GM12874 (cell line): ENCODE data around the gene TFF2.

Source experiments
- CTCF ChIP-seq: IDR thresholded peaks from 2 replicates; pipeline ENCODE4 v1.5.1; 2011; ENCODE audit warnings: low read depth, mild to moderate bottlenecking, control low read depth, low read length, moderate library complexity; ENCODE audit not compliant: insufficient read depth

The TFF2 gene

GRCh38 chr21:42349420-42350317 is 1.1 kb downstream of the TFF2 start:
- no peak for TF ChIP-seq CTCF

GRCh38 chr21:42348762-42349161 is 2.0 kb downstream of the TFF2 start:
- TF ChIP-seq CTCF = no peak

- TF ChIP-seq CTCF = no peak
Observed at GRCh38 chr21:42347601-42348327, 3.0 kb downstream of the TFF2 start.

- TF ChIP-seq CTCF = no peak
Observed at GRCh38 chr21:42346866-42347600, 3.8 kb downstream of the TFF2 start.

- TF ChIP-seq CTCF = no peak
Observed at GRCh38 chr21:42346441-42346840, 4.4 kb downstream of the TFF2 start.

GRCh38 chr21:42344631-42345030 is 6.2 kb downstream of the TFF2 start:
- no peak for TF ChIP-seq CTCF

GRCh38 chr21:42343963-42344510 is 6.8 kb downstream of the TFF2 start:
- TF ChIP-seq CTCF = no peak
